ENCODE data around the gene NEMP1.

The NEMP1 gene

GRCh38 chr12:57111031-57111734 is 32.6 kb upstream of the NEMP1 start, which contains the start of gene STAT6:
STAT6 (minus strand) TSS chr12:57111362; CDS start chr12:57108278, 3,084 bp downstream.
- Histone ChIP-seq H3K9ac (ENCODE audit: low read depth, low read length) (peak within 1 kb of the TSS; percentile 69), H3K36me3 (ENCODE audit: insufficient read depth, low read length) (no peaks in the 10 kb centered on the region), H3K4me1 (ENCODE audit: insufficient read depth, low read length) (0 out of 2 replicates have a peak, but pooled peaks cover 5% of the 10 kb centered on the region), H3K9me3 (ENCODE audit: control insufficient read depth, insufficient read depth, low read length) (no peaks in the 10 kb centered on the region)

- H3K9ac ChIP-seq (ENCODE audit: low read depth, low read length) = peak overlapping the region; percentile 69
- H3K4me1 ChIP-seq (ENCODE audit: insufficient read depth, low read length) = 0 out of 2 replicates have a peak, but pooled peaks cover 5% of the 10 kb centered on the region
- no peaks in the 10 kb centered on the region for H3K36me3 ChIP-seq (ENCODE audit: insufficient read depth, low read length)
- H3K9me3 ChIP-seq (ENCODE audit: control insufficient read depth, insufficient read depth, low read length) = no peaks in the 10 kb centered on the region
These were observed 31.8 kb upstream of the NEMP1 start for GRCh38 chr12:57110104-57111030.

- Histone ChIP-seq H3K9ac (ENCODE audit: low read depth, low read length) (peak overlapping the region; percentile 69; the same call in 1 of the 2 replicates), H3K4me1 (ENCODE audit: insufficient read depth, low read length) (0 out of 2 replicates have a peak, but pooled peaks cover 5% of the 10 kb centered on the region), H3K9me3 (ENCODE audit: control insufficient read depth, insufficient read depth, low read length) (no peaks in the 10 kb centered on the region), H3K36me3 (ENCODE audit: insufficient read depth, low read length) (no peaks in the 10 kb centered on the region)
These were observed 30.9 kb upstream of the NEMP1 start for GRCh38 chr12:57109207-57110103.

- H3K9me3 ChIP-seq (ENCODE audit: control insufficient read depth, insufficient read depth, low read length) = no peaks in the 10 kb centered on the region
- H3K9ac ChIP-seq (ENCODE audit: low read depth, low read length) = no peak overlapping the region
- H3K36me3 ChIP-seq (ENCODE audit: insufficient read depth, low read length) = no peaks in the 10 kb centered on the region
- H3K4me1 ChIP-seq (ENCODE audit: insufficient read depth, low read length) = 0 out of 2 replicates have a peak, but pooled peaks cover 5% of the 10 kb centered on the region
These were observed 29.0 kb upstream of the NEMP1 start for GRCh38 chr12:57107456-57108155.

GRCh38 chr12:57106021-57106708 is 27.6 kb upstream of the NEMP1 start:
- H3K9me3 ChIP-seq (ENCODE audit: control insufficient read depth, insufficient read depth, low read length) = no peaks in the 10 kb centered on the region
- H3K4me1 ChIP-seq (ENCODE audit: insufficient read depth, low read length) = 0 out of 2 replicates have a peak, but pooled peaks cover 5% of the 10 kb centered on the region
- no peaks in the 10 kb centered on the region for H3K36me3 ChIP-seq (ENCODE audit: insufficient read depth, low read length)
- no peak overlapping the region for H3K9ac ChIP-seq (ENCODE audit: low read depth, low read length)

- Histone ChIP-seq H3K4me1 (ENCODE audit: insufficient read depth, low read length) (0 out of 2 replicates have a peak, but pooled peaks cover 5% of the 10 kb centered on the region), H3K9ac (ENCODE audit: low read depth, low read length) (no peak overlapping the region), H3K9me3 (ENCODE audit: control insufficient read depth, insufficient read depth, low read length) (no peaks in the 10 kb centered on the region), H3K36me3 (ENCODE audit: insufficient read depth, low read length) (no peaks in the 10 kb centered on the region)
These were observed 26.6 kb upstream of the NEMP1 start for GRCh38 chr12:57105011-57105753.

GRCh38 chr12:57104292-57104910 is 25.8 kb upstream of the NEMP1 start:
- Histone ChIP-seq H3K4me1 (ENCODE audit: insufficient read depth, low read length) (no peaks in the 10 kb centered on the region), H3K36me3 (ENCODE audit: insufficient read depth, low read length) (no peaks in the 10 kb centered on the region), H3K9ac (ENCODE audit: low read depth, low read length) (no peak overlapping the region), H3K9me3 (ENCODE audit: control insufficient read depth, insufficient read depth, low read length) (no peaks in the 10 kb centered on the region)

- Histone ChIP-seq H3K9ac (ENCODE audit: low read depth, low read length) (no peak overlapping the region), H3K9me3 (ENCODE audit: control insufficient read depth, insufficient read depth, low read length) (no peaks in the 10 kb centered on the region), H3K4me1 (ENCODE audit: insufficient read depth, low read length) (no peaks in the 10 kb centered on the region), H3K36me3 (ENCODE audit: insufficient read depth, low read length) (no peaks in the 10 kb centered on the region)
These were observed 25.3 kb upstream of the NEMP1 start for GRCh38 chr12:57103856-57104255.

- peaks cover 3% of the 10 kb centered on the region; the same call in 1 of the 2 replicates for H3K36me3 ChIP-seq (ENCODE audit: insufficient read depth, low read length)
These were observed 23.5 kb upstream of the NEMP1 start for GRCh38 chr12:57101892-57102695.

GRCh38 chr12:57099766-57100165 is 21.2 kb upstream of the NEMP1 start:
- Histone ChIP-seq H3K9ac (ENCODE audit: low read depth, low read length) (no peak overlapping the region), H3K9me3 (ENCODE audit: control insufficient read depth, insufficient read depth, low read length) (no peaks in the 10 kb centered on the region), H3K36me3 (ENCODE audit: insufficient read depth, low read length) (peaks cover 3% of the 10 kb centered on the region; the same call in 1 of the 2 replicates), H3K4me1 (ENCODE audit: insufficient read depth, low read length) (peaks cover 16% of the 10 kb centered on the region)

More at GRCh38 chr12:57101892-57102695, 23.5 kb upstream of the NEMP1 start:
- Histone ChIP-seq H3K4me1 (ENCODE audit: insufficient read depth, low read length) (no peaks in the 10 kb centered on the region), H3K9ac (ENCODE audit: low read depth, low read length) (no peak overlapping the region), H3K9me3 (ENCODE audit: control insufficient read depth, insufficient read depth, low read length) (no peaks in the 10 kb centered on the region)

GRCh38 chr12:57099047-57099714 is 20.6 kb upstream of the NEMP1 start:
- Histone ChIP-seq H3K9me3 (ENCODE audit: control insufficient read depth, insufficient read depth, low read length) (no peaks in the 10 kb centered on the region), H3K9ac (ENCODE audit: low read depth, low read length) (no peak overlapping the region), H3K36me3 (ENCODE audit: insufficient read depth, low read length) (peaks cover 3% of the 10 kb centered on the region; the same call in 1 of the 2 replicates), H3K4me1 (ENCODE audit: insufficient read depth, low read length) (peaks cover 19% of the 10 kb centered on the region)

Measured in ES-I3 (cell line).